HG03460 (cell line): Measurements from ENCODE around the gene PCNX2.

ENCODE experiments used
- ATAC-seq: cut with Tn5 transposase; IDR thresholded peaks from one replicate; pipeline ENCODE4 v1.9.1; 2021; ENCODE audit not compliant: unreplicated experiment

PCNX2 gene, protein sequence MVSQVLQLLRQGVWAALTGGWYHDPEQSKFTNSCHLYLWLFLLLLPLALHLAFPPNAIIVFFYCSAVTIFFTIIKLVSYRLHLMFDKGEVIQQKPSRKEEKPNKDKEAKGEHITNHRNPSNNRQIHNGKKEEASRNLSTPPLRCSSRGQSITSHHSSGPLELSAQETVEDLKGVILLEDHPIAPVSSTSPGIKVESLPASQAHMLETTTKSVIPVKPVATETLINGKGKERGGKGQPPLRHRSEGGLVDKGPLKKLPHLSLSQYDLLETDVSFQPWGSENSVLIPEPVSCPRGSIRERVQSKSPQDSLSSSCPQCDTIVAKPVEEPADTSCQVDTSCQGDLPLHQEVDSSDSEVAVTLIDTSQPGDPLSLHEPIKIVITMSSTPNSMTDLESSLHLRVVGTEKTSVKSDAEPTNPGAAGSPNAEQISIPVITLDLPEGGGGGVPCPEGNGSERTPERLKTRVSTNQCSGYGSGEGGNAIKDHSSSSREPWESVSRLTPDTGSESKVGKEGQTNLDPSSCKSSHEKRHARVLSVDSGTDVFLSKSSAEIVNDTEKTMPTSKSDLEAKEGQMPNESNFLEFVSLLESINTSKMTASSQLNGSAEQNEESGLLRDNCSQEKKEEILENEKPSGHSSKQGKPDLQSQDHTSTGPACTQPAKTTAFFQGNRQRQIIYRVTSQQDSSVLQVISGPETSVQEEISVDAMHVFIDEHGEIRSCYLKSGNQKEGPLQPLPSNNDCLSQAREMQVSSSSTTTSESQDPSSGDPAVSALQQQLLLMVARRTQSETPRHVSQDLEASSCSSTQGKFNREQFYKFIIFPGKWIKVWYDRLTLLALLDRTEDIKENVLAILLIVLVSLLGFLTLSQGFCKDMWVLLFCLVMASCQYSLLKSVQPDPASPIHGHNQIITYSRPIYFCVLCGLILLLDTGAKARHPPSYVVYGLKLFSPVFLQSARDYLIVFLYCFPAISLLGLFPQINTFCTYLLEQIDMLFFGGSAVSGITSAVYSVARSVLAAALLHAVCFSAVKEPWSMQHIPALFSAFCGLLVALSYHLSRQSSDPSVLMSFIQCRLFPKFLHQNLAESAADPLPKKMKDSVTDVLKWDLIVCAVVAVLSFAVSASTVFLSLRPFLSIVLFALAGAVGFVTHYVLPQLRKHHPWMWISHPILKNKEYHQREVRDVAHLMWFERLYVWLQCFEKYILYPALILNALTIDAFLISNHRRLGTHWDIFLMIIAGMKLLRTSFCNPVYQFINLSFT (N-terminal part only)

DNA sequence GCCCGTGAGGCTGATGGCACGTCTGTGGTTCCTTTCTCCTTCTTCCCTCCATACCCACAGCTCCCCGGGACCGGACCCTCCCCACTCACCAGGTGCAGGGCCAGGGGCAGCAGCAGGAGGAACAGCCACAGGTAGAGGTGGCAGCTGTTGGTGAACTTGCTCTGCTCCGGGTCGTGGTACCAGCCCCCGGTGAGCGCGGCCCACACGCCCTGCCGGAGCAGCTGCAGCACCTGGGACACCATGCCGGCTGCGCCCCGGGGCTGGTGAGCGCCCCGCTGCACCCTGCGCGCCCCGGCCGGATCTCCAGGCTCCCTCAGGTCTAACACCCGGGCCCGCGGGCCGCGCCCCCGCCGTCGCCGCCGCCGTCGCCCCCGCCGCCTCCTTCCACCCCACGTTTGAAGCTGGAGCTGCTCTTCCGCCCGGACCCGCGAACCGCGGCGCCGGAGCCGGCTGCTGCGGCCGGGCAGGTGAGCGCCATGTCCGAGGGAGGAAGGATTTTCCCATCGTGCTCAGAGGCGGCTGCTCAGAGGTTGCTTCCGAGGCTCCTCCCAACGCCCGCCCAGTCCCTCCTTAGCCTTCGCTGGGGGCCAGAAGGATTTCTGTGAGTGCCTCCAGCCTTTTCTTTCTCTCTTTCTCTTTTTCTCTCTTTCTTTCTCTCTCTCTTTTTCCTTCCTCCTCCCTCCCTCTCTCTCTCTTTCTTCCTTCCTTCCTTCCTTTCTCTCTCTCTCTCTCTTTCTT lies at the start of gene PCNX2:
TSS of gene PCNX2 (minus strand) at position 489 of the 738 bp plus-strand sequence. CDS start at position 242, 247 bp downstream.
- ATAC-seq = peak; percentile 88

DNA sequence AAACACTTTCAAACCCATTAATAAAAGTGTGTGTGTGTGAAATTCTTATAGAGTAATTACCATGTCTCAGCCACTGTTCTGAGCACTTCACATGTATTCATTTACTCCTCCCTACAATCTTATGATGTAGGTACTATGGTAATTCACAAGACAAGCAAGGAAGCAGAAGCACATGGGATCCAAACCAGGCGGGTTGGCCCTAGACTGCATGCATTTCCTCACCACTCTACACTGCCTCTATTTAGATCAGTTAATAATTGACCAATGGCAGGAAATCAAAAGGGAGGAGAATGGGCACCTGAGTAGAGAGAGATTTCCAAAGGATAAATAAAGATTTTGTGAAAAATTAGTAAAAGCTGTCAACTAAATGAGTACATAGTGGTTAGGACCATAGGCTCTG lies 47.7 kb upstream of the PCNX2 start:
- ATAC-seq = no peak

DNA sequence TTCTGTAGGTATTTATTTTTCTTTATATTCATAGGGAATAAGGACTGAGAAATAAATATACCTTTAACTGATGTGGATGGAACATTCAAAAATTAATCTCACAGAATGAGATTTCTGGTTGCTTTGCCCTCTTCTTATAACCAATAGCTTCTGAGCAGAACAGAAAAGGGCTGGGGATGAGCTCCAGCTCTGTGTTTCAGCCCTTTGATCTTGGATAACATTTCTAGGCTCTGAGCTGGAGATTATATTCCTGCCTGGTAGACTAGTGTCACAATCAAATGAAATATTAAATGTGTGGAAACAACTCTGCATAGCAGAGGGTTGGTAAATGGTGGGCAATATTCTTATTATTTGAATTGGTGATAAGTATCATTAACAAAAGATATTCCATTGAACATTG lies 46.6 kb upstream of the PCNX2 start:
- ATAC-seq = no peak

DNA sequence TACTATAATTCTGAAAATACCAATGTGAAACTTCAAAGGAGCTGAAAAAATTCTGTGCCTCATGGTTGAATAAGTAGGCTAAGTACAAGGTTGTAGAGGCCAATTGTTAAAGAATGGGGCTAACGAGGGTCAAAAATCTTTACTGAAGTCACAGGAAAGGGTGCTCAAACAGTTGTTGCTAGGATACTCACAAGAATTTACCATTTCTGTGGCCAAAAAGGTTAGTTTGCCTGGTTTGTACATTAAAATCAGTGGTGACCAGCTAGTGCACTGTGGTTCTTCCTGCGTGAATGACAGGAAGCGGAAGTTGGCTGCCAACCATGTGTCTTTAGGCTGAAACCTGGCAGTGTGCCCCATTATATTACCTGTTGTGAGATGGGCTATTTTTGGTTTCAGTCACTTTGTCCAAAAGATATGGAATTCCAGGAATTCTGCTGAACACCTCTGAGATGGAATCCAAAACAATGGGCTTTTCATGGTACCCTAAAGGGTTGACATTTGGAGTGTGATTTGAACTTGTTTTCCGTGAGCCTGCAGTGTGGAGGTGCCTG lies 45.5 kb upstream of the PCNX2 start:
- ATAC-seq = no peak

DNA sequence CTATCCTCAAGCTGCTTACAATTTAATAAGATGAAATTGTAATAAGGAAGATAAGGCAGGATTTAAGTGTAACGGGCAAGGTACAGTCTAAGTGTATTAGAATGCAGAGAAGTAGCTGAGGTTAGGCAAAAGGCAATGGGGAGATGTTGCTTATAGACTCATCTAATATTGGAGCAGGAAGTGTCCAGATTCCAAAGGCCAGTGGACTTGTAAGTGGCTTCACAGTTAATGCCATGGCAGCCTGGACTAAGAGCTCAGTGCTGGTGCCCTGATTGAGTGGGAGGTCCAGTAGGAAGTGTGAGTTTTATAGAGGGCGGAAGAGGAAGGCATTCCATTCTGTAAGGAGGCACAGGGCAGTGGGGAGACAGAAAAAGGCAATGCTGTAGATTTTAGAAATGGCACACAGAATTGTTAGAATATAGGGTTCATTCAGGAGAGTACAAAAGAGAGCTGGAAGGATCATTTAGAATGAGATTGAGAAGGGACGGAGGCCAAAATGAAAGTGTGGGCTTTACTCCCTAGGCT lies 44.6 kb upstream of the PCNX2 start:
- ATAC-seq = no peak

DNA sequence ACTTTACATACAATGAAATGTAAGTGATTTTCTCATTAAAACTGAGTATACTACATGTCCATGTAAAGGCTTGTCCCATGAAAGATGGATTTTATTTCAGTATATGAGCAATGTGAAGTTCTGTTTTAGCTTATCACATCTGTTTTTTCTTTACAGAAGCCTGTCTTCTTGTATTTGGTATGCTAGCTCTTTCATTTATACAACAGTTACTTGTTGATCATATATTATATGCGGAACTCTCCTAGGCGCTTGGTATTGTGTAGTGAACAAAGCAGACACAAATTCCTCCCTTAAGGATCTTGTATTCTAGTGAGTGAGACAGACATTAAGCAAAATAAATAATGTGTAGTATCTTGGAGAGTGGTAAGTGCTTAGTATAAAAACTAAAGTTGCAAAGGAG lies 42.6 kb upstream of the PCNX2 start:
- no peak for ATAC-seq

DNA sequence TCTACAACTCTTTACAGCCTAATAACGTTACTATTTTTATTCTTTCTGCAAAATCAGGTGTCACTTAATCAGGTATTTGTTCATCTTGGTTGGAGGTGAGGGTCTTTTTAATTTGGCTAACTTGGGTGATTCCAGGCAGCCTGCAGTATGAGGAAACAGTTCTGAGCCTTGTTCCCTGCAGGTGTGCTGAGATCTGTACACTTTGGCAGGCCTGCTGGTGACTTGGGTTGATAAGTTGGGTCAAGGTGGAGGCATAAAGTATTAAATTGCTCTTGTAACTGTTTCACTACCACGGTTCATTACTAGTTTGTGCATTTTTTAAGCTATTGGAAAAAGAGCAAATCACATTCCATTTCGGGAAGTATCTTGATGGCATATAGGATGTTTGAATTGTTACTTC lies 42.0 kb upstream of the PCNX2 start:
- no peak for ATAC-seq

DNA sequence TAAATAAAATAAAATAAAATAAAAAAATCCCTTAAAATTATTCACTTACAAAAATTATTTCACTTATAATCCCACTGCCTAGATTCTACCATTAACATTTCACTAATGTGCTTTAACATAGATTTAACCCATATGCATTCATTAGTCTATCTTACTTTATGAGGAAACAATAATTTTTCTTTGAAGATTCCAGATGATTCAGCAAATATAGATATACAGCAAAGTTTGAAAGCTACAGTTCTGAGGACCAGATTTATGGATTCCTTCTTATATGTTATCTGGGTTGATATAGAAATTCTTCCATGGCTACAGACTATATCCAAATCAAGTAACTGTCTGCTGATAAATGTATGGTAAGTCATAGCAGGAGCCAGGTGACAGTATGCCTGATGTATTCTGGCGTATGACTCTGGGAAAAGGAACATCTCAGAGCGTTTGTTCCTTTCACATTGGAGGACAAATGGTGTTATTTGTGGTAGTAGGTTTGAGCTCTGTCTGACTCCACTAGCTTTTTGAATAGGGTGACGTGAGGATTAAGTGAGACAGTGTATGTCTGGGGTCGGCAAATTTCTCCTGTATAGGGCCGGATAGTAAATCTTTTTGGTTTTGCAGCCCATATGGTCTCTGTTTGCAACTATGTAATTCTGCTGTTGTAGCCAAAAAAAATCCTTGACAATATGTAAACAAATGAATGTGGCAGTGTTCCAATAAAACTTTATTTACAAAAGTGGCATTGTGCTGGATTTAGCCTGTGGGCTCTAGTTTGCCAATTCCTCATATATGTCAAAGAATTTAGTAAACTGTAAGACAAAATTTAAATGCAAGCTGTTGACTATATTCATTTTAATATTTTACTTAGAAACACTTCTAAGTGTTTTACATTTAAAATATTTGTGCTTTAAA lies 41.3 kb upstream of the PCNX2 start:
- no peak for ATAC-seq

DNA sequence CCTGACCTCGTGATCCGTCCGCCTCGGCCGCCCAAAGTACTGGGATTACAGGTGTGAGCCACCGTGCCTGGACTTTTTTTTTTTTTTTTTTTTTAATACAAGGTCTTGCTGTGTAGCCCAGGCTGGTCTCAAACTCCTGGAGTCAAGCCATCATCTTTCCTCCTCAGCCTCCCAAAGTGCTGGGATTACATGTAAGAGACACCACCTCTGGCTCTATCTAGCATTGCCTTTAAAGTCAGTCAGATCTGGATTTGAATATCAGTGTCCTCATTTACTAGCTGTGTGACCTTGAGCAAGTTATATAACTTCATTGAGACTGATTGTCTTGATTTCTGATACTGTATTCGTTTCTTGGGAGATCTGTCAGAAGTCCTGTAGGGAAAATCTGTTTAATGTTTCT lies 38.6 kb upstream of the PCNX2 start:
- no peak for ATAC-seq

DNA sequence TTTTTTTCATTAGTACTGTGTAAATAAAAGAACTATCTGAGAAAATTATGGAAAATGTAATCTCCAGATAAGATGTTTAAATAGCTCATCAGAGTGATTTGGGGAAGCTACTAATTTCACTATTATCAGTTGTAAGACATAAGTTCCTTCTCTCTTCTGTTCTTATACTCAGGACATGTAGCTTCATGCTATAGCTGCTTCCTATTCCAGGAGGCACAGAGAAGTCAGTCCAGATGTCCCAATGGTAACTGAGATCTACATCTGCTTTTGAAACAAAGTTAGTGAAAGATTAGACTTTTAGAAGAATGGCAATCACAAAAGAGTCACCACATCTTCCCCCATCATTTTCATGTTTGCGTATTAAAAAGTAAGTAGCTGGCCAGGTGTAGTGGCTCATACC lies 37.6 kb upstream of the PCNX2 start:
- no peak for ATAC-seq

DNA sequence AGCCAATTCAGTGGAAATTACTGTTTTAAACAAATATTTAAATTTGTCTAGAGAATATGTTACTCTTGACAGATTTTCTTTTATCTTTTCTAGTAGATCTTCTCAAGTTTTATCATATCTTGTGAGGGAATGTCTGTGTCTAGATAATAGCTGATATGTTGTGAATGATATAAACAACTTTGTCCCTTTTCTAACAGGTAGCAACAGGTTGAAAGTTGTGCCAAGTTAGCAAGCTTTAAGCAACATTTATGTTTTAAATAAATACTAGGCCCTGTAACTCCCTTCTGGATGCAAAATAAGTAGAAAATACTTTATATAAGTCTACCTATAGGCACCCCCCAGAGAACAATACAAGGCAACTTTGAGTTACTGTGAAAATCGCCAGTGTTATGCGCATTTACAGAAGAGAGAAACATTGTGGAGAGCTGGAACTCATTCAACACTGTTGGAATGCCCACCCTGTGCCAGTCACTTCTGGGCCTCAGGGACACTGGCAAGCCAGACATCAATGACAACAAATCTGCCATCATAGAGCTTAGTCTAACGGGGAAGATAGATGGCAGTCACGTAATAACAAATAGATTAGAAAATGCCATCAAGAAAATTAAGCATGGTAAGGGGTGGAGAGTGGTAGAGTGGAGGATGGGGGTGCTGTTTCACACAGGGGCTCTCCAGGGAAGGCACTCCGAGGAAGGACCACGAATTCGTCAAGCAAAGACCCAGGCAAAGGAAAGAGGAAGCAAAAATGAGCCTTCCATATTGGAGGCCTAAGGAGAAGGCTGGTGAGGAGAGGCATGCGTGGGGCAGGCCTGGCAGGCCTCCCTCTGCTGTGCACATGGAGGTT lies 36.4 kb upstream of the PCNX2 start:
- no peak for ATAC-seq

DNA sequence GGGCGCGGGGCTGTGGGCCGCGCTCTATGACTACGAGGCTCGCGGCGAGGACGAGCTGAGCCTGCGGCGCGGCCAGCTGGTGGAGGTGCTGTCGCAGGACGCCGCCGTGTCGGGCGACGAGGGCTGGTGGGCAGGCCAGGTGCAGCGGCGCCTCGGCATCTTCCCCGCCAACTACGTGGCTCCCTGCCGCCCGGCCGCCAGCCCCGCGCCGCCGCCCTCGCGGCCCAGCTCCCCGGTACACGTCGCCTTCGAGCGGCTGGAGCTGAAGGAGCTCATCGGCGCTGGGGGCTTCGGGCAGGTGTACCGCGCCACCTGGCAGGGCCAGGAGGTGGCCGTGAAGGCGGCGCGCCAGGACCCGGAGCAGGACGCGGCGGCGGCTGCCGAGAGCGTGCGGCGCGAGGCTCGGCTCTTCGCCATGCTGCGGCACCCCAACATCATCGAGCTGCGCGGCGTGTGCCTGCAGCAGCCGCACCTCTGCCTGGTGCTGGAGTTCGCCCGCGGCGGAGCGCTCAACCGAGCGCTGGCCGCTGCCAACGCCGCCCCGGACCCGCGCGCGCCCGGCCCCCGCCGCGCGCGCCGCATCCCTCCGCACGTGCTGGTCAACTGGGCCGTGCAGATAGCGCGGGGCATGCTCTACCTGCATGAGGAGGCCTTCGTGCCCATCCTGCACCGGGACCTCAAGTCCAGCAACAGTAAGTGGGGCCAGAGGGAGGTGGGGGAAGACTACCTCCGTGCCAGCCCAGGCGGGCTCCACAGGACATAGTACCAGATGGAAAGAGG lies 32.8 kb upstream of the PCNX2 start:
- ATAC-seq = peak; percentile 21

DNA sequence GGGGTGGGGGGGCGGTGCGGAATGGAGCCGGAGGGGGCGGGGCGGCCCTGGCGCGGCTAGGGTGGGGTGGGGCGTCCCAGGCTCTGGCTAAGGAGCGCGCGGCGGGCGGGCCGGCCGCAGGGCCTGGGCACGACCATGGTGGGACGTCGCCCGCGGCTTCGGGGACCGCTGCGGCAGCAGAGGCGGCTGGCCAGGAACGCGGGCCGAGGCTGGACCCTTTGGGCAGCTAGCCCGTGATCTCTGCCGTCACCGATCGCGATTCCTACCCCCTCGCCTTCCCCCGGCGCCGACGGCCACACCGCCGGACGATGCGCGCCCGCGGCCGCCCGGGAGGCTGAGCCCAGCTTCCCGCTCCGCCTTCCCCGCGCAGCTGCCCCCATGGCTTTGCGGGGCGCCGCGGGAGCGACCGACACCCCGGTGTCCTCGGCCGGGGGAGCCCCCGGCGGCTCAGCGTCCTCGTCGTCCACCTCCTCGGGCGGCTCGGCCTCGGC lies 32.2 kb upstream of the PCNX2 start, which contains the start of gene MAP3K21:
TSS of gene MAP3K21 (plus strand) at position 74 of the 491 bp plus-strand sequence. CDS start at position 379, 305 bp downstream.
- ATAC-seq = peak; percentile 51

DNA sequence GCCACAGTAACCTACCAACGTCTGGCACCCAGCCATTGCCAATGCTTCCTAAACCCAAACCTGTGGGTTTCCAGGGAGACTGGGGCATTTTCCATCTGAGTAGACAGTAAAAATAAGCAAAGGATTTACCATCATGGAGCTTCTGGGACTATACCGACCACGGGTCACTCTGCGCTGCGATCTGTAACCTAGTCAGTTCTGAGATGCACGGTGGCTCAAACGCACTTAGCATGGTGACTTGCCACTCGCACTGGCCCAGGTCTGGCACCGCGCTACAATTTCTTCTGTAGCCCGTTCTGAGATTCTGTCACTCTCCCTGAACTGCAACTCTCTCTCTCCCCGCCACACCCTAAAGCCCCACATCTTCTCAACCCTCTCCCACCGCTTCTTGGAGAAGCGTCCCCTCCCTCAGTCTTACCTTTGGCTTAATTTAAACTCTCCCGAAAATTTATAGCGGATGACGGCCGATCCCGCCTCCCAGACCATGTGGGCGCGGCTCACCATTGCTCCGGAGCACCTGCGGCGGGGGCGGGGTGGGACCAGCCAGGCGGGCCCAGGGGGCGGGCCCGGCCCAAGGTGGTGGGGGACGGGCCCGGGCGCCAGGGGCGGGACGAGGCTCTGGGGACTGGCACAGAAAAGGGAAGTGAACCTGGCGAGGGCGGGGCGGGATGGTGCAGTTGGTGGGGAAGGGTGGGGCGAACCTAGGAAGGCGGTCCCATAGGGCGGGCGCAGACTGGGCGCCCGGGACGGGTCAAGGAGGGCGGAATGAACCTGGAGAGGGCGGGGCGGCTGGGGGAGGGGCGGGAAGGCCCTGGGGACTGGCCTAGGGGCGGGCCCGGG lies 31.5 kb upstream of the PCNX2 start:
- peak; percentile 93 for ATAC-seq

DNA sequence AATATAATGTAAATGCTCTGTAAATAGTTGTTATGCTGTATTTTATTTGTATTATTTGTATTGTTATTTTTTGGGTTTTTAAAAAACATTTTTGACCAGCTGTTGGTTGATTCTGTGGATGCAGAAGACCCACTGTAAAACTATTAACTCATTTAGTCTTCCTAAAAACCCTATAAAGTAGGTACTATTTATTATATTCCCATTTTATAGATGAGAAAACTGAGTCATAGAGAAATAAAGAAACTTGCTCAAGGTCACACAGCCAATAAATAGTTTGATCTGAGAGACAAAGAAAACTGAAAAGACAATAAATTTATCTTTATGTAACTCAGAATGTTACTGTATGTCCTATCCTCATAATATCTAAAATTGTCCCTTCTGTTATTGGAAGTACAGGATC lies 30.8 kb upstream of the PCNX2 start:
- ATAC-seq = no peak

DNA sequence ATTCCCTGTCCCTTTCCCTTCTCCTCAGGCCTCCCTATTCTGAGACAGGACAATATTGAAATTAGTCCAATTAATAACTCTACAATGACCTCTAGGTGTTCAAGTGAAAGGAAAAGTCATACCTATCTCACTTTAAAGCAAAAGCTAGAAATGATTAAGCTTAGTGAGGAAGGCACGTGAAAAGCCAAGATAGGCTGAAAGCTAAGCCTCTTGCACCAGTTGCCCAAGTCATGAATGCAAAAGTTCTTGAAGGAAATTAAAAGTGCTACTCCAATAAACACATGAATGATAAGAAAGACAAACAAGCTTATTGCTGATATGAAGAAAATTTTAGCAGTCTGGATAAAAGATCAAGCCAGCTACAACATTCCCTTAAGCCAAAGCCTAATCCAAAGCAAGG lies 28.2 kb upstream of the PCNX2 start:
- ATAC-seq = no peak
